GM18505 (cell line): Measurements from ENCODE around the gene NRP2.

ENCODE experiments used
- ATAC-seq: cut with Tn5 transposase; IDR thresholded peaks from one replicate; pipeline ENCODE4 v1.9.1; 2021; ENCODE audit not compliant: unreplicated experiment
- POLR2A ChIP-seq: IDR thresholded peaks from 4 replicates; pipeline ENCODE4 v1.6.1; 2011; ENCODE audit warnings: borderline replicate concordance; ENCODE audit not compliant: insufficient read depth, insufficient read length; ENCODE audit errors: extremely low read depth

The NRP2 gene

DNA sequence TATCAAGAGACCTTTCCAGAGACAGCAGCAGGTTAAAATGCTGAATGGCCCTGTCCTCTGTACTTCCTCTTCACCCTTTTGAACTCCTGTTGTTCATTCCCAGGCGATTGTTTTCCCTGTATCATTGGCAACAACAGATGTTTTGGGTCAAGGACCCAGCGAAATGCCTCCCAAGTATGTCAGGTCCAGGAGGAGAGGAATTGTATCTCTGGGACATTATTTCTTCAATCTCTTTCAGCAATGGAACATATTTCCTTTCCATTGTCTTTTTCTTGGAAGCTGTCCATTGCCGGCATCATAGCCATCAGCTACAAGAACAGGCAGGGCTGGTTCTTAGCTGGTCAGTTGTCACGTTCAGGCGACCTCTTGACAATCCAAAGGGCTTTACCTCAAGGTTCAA lies 76.2 kb downstream of the NRP2 start:
- no peak for ATAC-seq
- TF ChIP-seq POLR2A, result no peak

- TF ChIP-seq POLR2A, result no peak
- no peak for ATAC-seq
These were observed 77.0 kb downstream of the NRP2 start for GRCh38 chr2:205759257-205759656.

DNA sequence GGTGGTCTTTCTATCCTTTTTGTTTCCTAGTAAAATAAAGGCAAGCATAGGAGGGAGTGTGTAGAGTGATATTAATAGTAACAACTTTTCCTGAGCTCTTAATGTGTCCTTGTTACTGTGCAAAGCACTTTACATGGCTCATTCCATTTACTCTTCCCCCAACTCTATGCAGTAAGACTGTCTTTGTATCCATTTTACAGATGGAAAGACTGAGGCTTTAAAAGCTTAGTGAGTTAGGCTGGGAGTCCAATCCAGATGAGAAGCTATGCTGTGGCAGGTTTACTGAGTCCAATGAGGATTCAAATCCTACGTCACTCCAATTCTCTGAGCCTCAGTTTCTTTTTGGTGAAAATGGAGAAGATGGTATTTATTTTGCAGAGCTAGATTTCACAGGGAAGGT lies 77.4 kb downstream of the NRP2 start:
- ATAC-seq, result no peak
- TF ChIP-seq POLR2A, result no peak

DNA sequence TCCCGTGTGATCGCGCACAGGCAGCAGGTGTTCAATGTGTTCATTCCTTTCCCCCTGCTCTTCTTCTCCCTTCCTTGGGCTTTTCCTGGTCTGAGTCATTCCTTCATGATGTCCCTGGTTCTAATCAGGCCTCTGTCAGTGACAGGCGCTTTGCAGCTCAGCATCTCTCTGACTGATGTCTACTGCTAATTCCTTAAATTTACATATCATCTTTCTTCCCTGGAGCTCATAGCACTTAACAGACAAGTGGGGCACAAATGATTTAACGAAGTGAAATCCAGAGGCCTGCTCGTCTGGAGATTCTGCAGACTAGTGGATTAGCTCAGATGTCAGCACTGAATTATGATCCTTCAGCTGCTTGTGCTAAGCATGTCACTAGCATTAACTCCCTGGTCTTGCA lies 77.9 kb downstream of the NRP2 start:
- no peak for TF ChIP-seq POLR2A
- no peak for ATAC-seq

DNA sequence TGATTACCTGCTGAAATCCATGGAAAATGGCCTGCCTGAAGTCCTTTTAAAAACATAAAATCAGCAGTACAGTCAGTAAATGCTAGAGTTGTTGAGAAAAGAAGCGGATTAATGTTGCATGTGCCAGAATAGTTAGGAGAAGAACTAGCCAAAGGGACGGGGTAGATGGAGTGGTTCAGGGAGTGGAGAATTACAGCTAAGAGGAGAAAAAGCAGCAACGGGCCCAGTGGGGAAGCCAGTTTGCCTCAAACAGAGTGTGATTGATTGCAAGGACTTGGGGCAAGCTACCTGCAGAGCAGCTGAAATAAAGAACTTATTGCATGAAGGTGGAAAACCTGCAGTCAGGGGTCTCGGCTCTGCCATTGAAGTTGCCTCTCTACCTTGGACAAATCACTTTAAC lies 79.1 kb downstream of the NRP2 start:
- no peak for ATAC-seq
- TF ChIP-seq POLR2A, result no peak

GRCh38 chr2:205762881-205763280 lies 80.6 kb downstream of the NRP2 start:
- no peak for TF ChIP-seq POLR2A
- no peak for ATAC-seq

DNA sequence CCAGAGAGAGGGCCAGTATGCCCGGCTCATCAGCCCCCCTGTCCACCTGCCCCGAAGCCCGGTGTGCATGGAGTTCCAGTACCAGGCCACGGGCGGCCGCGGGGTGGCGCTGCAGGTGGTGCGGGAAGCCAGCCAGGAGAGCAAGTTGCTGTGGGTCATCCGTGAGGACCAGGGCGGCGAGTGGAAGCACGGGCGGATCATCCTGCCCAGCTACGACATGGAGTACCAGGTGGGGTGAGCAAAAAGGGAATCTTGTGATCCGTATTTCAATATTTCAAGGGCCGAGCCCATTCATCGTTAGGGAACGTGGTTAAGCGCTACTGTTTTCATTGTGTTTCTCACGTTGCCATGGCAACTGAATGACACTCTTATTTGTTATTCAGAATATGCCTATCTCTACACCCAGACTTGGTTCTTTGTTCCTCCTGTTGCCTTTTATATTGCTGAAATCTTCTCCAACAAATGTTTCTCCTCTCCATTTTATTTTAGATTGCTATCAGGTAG lies 81.5 kb downstream of the NRP2 start:
- no peak for TF ChIP-seq POLR2A
- no peak for ATAC-seq

DNA sequence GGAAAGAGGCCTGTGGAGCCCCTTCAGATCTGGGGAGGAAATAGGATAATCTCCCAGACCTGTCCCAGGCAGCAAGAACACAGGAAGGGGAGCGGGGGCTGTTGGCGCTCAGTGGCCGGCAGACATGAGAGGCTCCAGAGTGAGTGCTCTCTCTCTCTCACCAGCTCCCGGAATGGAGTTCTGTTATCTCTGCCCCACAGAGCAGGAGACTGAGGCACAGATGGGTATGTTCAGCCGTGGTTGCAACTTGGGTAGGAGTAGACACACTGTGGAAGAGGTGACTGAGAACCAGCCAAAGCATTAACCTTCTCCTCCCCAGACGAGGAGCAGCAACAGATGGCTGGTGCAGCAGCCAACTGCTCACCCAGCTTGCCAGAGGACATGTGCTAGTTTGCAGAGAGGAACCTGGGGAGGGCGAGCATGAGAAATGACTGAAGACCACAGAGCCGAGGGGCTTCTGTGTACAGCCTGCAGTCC lies 82.0 kb downstream of the NRP2 start:
- ATAC-seq, result no peak
- TF ChIP-seq POLR2A, result no peak

GRCh38 chr2:205765151-205765550 lies 82.8 kb downstream of the NRP2 start:
- no peak for TF ChIP-seq POLR2A
- no peak for ATAC-seq

- ATAC-seq, result no peak
- no peak for TF ChIP-seq POLR2A
These were observed 84.6 kb downstream of the NRP2 start for GRCh38 chr2:205766779-205767359.

GRCh38 chr2:205767617-205768016 lies 85.3 kb downstream of the NRP2 start:
- no peak for TF ChIP-seq POLR2A
- ATAC-seq, result no peak

DNA sequence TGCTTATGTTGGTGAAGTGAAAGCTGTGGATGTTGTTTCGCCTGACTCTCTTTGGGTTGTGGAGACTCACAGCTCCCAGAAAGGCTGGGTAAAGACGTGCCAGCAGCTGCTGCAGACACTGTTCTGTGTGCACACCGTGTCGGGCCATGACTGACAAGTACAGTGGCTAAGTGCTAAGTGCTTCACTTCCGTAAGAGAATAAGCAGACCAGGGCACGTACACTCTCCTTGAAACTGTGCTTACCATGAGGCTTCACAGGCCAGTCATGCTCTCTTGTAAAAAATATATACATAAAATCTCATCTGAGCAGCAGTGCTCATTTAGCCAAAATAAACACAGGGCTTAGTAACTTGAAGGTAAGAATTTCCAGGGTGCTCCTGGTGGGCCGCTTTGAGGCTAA lies 86.0 kb downstream of the NRP2 start:
- no peak for ATAC-seq
- no peak for TF ChIP-seq POLR2A

GRCh38 chr2:205768815-205769494 lies 86.7 kb downstream of the NRP2 start:
- ATAC-seq, result no peak
- TF ChIP-seq POLR2A, result no peak

- no peak for TF ChIP-seq POLR2A
These were observed 87.2 kb downstream of the NRP2 start for GRCh38 chr2:205769495-205769850.

More at GRCh38 chr2:205769495-205769850, 87.2 kb downstream of the NRP2 start:
- no peak for ATAC-seq
